Measurements from ENCODE around the gene CEPT1. TPM values are rescaled to one million over a fixed set of nuclear protein-coding genes. Genes with fewer than 3 reads are reported as not detected.

CEPT1 gene
- total RNA-seq, 6 donors from 2014 or later = 27.2 to 71.7 (median 35.3) TPM

DNA sequence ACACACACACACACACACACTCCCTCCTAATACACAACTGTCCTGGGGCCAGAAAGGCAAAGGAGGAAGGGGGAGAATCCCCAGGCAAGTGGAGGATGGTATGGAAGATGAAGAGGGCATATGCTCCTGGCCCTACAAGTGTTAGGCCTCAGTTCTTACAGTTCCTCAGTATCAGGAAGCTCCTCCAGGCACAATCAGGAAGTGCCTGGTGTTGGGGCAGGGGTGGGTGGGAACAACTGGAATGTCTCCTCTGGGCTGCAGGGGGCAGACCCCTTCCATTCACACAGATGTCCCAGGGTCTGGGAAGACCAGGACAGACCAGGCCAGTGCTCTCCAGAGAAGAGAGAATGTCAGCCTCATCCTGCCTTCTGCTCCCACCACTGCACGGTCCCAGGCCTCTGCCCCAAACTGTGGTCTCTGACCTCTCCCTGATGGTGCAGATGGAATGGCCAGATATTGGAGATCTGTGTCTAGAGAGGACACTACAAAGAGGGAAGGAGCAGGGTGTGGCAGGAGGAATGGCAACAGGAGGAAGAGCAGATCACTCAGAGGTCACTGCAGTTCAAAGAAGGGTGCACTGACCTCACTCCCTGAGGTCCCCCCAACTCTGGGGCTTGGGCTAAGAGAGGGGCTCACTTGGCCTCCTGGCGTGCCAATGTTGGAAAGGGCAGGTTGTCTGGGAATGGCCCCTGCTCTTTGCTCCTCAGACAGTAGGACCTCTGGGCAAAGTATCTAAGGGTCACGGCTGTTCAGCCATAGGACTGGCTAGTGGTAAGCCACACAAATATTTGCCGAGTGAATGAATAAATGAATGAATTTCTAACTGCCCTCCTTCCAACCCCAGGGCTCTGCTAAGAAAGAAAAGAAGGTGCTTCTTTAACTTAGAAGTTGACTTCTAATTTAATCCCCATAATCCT lies 62.9 kb downstream of the CEPT1 start:
- WGBS, 2 donors = 60 to 65% methylated on average over 4 of the region's 4 CpGs
- Histone ChIP-seq H3K4me3 (peak overlapping the region in 3 of 4 donors; percentile 54 to 79 (median 57)), H3K4me1 (peaks cover 40 to 72% (median 49%) of the 10 kb centered on the region in 4 donors), H3K36me3 (peaks cover 0 to 5% (median under 1%) of the 10 kb centered on the region in 4 donors), H3K27me3 (no peaks in the 10 kb centered on the region), H3K27ac (peak overlapping the region; percentile 91 to 95 (median 93)), H3K9me3 (no peaks in the 10 kb centered on the region)
- ATAC-seq (ENCODE audit: low FRiP score in 2 of 2) = no peak
- DNase-seq = no peak
- TF ChIP-seq POLR2AphosphoS5 (IDR thresholded peaks at IDR 0.05) = no peak
- no peak for TF ChIP-seq EP300 (IDR thresholded peaks at IDR 0.05)
- TF ChIP-seq POLR2A (IDR thresholded peaks at IDR 0.05) = no peak
- TF ChIP-seq, protein P1, sequence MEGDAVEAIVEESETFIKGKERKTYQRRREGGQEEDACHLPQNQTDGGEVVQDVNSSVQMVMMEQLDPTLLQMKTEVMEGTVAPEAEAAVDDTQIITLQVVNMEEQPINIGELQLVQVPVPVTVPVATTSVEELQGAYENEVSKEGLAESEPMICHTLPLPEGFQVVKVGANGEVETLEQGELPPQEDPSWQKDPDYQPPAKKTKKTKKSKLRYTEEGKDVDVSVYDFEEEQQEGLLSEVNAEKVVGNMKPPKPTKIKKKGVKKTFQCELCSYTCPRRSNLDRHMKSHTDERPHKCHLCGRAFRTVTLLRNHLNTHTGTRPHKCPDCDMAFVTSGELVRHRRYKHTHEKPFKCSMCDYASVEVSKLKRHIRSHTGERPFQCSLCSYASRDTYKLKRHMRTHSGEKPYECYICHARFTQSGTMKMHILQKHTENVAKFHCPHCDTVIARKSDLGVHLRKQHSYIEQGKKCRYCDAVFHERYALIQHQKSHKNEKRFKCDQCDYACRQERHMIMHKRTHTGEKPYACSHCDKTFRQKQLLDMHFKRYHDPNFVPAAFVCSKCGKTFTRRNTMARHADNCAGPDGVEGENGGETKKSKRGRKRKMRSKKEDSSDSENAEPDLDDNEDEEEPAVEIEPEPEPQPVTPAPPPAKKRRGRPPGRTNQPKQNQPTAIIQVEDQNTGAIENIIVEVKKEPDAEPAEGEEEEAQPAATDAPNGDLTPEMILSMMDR (IDR thresholded peaks at IDR 0.05) = no peak

DNA sequence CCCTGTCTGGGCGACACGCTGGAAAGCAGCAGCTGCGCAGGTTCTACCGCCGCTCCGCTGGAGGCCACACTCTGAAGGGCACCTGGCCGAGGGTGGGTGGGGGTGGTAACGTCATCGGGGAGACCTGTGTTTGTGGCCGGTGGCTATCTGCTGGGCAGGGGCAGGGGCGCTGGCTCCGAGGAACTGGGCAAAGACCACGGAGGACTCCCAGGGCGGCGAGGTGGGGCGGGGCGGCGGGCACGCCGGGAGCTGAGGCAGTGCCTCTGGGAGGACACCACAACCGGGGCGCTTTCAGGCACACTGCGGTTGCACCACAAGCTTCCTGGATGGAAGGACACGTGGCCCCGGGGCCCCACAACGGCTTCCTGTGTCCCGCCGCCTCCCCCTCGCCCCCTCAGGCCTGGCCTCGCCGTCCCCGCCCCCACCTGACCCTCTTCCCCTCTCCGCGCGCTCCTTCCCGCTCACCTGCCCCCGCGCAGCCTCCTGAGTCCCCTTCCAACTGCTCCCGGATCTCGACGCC lies 63.7 kb downstream of the CEPT1 start:
- ATAC-seq (ENCODE audit: low FRiP score in 2 of 2) = peak; percentile 80 to 82
- WGBS, 2 donors = 6 to 38% methylated on average over 3 to 39 of the region's 41 CpGs
- peak; percentile 41 to 54 for TF ChIP-seq POLR2AphosphoS5 (IDR thresholded peaks at IDR 0.05)
- peak in 1 of 4 donors; percentile 24 for TF ChIP-seq POLR2A (IDR thresholded peaks at IDR 0.05)
- TF ChIP-seq, protein P1 (IDR thresholded peaks at IDR 0.05) = no peak
- no peaks in the 10 kb centered on the region for H3K36me3 ChIP-seq
- peaks cover 40 to 65% (median 49%) of the 10 kb centered on the region in 4 donors for H3K4me1 ChIP-seq
- peak; percentile 95 to 96 for DNase-seq
- H3K27ac ChIP-seq = peak overlapping the region; percentile 91 to 95 (median 93)
- no peaks in the 10 kb centered on the region for H3K9me3 ChIP-seq
- no peaks in the 10 kb centered on the region for H3K27me3 ChIP-seq
- peak overlapping the region; percentile 54 to 79 (median 63) for H3K4me3 ChIP-seq

DNA sequence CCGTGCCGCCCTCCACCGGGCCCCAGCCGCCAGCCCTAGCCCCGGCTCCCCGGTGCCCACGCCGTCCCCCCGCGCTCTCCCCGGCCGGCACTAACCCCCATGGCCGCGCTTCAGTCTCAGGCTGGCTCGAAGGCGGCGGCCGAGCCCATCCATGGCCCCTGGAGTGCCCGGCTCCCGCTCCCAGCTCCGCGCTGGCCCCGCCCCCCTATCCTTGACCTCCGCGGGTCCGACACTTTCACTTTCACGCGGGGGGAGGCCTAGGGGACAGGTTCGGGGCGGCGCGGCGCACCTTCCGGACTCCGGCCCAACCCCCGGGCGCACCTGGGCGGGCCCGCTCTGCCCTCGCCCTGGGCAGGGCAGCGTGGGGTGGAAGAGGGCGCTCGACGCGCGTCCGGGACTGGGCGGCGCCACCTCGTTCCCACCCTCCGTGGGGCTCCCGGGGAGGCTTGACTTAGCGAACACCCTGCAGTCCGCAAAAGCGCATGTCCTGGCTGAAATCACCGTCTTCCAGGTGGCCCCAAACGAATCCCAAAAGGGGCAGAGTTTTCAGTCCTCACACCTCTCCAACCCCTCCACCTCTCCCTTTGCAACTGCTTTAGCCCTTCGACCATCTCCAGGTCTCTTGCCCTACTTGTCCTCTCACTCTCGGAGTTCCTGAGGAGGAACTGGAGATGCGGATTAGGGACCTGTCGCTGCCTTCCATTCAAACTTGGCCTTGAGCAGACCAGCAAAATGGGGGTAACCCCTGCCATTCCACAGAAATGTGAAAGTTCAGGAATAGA lies 64.4 kb downstream of the CEPT1 start:
- H3K36me3 ChIP-seq = no peaks in the 10 kb centered on the region
- peak overlapping the region; percentile 54 to 79 (median 63) for H3K4me3 ChIP-seq
- DNase-seq = peak; percentile 79 to 96
- ATAC-seq (ENCODE audit: low FRiP score in 2 of 2) = peak; percentile 82 to 91
- no peaks in the 10 kb centered on the region for H3K9me3 ChIP-seq
- H3K4me1 ChIP-seq = peaks cover 40 to 59% (median 49%) of the 10 kb centered on the region in 4 donors
- WGBS, 2 donors = 6 to 20% methylated on average over 8 to 48 of the region's 61 CpGs
- TF ChIP-seq POLR2AphosphoS5 (IDR thresholded peaks at IDR 0.05) (peak; percentile 48 to 79), POLR2A (IDR thresholded peaks at IDR 0.05) (peak in 2 of 4 donors; percentile 62 to 89), EP300 (IDR thresholded peaks at IDR 0.05) (peak in 1 of 4 donors; percentile 18)
- TF ChIP-seq, protein P1 (IDR thresholded peaks at IDR 0.05) = no peak
- no peaks in the 10 kb centered on the region for H3K27me3 ChIP-seq
- H3K27ac ChIP-seq = peak overlapping the region; percentile 91 to 95 (median 93)

DNA sequence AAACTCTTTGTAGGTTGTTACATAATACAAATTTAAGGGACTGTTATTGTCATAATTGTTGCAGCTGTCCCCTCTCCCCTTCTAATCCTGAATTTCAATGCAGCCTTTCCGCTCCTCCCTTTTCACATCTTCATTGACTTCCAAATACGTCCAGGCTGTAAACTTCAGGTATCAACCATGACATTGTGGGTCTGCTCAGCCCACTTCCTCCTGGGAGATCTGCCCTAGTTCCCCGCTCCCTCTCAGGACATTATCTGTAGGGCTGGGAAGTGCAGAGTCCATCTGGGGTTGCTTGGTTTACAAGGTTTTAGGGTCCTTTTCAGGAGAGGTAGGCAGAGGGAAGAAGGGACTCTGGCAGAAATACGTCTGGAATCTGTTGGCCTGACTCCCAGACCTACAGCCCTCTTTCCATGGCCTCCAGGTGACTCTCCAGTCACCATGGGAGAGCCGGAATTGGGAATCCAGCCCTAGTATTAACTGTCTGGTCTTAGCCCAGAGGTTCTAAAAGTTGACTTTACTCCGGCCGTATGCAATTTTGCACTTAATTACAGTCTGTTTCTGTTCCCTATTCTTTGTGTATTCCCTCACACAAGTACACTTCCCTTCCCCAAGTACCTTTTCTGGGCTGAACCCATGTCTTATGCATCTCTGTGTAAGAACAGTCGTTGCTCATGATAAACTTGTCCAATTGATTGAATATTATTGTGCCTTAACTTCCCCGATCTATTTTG lies 65.1 kb downstream of the CEPT1 start:
- ATAC-seq (ENCODE audit: low FRiP score in 2 of 2) = no peak
- TF ChIP-seq, protein P1 (IDR thresholded peaks at IDR 0.05) = no peak
- TF ChIP-seq EP300 (IDR thresholded peaks at IDR 0.05) (no peak), POLR2A (IDR thresholded peaks at IDR 0.05) (no peak), POLR2AphosphoS5 (IDR thresholded peaks at IDR 0.05) (no peak)
- peak overlapping the region; percentile 91 to 95 (median 93) for H3K27ac ChIP-seq
- H3K9me3 ChIP-seq = no peaks in the 10 kb centered on the region
- DNase-seq = no peak
- H3K4me3 ChIP-seq = peak overlapping the region in 3 of 4 donors; percentile 54 to 79 (median 57)
- H3K4me1 ChIP-seq = peaks cover 40 to 52% (median 47%) of the 10 kb centered on the region in 4 donors
- H3K27me3 ChIP-seq = no peaks in the 10 kb centered on the region
- WGBS, 2 donors = 60 to 64% methylated on average over 9 of the region's 9 CpGs
- H3K36me3 ChIP-seq = no peaks in the 10 kb centered on the region
